GM18951 (cell line): Measurements from ENCODE around the gene CXCL5.

Experiments
- POLR2A ChIP-seq: IDR thresholded peaks from 4 replicates; pipeline ENCODE4 v1.6.1; 2011; ENCODE audit warnings: mild to moderate bottlenecking; ENCODE audit not compliant: insufficient read length, insufficient read depth; ENCODE audit errors: extremely low read depth
- in situ Hi-C: fragments of 300-500 bp; cut with MboI; formaldehyde crosslinking; loops from one replicate; pipeline ENCODE4 v1.12.0; 2022; ENCODE audit warnings: low sequenced_read_pairs, mixed read lengths, inconsistent platforms; ENCODE audit not compliant: unreplicated experiment

The CXCL5 gene

DNA sequence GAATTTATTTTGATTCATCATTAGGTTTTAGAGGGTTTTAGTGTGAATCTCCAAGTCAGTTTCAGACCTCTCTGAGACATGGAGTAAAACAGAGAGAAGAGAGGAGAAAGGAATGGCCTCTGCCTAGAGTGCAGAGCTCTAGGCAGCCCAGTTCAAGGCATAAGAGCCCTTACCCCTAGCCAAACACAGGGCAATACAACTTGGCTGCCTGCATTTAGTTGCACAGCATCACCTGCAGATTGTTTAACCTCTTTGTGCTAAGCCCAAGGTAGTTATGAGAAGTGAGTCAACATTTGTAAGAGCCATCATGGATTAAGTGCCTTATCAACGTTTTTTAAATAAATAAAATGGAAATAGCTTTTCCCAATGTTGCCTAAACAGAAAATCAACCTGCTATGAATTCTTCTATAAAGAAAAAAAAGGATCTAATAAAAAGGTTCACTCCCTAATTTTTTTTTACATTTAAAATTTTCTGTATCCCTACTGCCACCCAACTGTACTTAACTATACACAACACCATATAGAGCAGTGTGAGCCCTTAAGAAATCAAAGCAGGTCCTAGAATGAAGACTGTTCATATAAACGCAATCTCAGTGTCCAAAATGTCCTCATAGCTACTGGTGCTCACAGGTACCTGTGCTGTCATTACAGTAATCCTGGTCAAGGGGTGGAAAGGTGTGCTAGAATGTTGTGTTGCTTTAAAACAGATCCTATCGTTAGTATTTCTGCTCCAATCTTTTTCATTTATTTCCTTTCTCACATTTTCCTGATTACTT, 52.6 kb downstream of the CXCL5 start:
- in situ Hi-C loops: no loop called here
- no peak for TF ChIP-seq POLR2A
